ENCODE data around the gene EPB41.
"Not testable (repeated sequence)": the region's sequence is repeated elsewhere in the genome, so short reads cannot be mapped to it uniquely, and the experiment has no call there.

Gene EPB41

DNA sequence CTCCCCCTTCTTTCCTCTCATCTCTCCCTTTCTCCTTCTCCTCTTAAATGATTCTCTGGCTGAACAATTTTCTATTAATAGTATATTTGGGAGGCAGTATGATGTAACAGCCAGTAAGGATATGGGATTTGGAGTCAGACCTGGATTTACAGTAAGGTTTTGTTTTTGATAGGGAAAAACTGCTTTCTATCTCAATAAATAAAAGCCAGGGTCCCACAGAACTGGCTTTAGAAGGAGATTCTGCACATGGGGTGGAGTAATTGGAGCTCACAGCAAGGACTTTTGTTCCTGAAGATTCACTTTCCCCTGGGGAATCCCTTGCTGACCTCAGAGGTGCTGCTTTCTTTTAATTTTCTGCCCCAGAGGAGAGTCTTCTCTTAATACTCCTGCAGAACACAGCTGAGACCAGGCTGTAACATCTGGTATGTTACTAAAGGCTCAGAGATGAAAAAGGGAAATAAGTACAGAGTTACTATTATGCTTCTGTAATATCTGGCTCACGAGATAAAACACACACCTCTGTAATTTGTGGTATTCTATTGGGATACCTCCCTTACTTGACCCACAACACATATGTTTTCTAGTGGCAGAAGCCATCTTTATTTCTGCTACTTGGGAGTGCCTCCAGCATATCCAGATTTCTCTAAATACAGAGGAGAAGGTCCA, 13.4 kb downstream of the EPB41 start:
- no peak for DNase-seq

DNA sequence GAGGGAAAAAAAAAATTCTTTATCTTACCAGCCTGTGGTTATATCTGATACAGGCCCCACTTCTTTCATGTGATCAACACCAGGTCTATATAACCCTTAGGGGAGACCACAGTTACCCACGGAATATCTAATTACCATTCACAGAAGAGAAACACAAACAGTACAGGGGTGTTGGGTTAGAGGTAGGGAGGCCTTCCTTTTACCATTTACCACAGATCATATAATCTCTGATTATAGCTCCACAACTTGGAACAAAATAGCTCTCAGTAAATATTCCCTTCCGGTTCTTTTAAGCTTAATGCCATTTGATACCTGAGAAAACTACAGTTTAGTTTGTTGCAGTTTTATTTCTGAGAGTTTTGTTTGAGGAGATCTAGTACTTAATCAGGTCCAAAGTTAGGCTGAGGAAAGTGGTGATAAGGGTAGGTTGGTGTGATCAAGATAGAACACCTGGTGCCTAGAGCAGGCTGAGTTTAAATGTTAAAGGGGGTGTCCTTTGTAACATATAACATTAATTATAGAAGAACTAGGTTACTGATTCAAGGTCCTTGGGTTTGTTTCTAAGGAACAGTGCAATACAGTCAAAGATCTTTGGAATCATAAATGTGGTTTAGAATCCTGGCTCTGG, 14.1 kb downstream of the EPB41 start:
- DNase-seq, result no peak

DNA sequence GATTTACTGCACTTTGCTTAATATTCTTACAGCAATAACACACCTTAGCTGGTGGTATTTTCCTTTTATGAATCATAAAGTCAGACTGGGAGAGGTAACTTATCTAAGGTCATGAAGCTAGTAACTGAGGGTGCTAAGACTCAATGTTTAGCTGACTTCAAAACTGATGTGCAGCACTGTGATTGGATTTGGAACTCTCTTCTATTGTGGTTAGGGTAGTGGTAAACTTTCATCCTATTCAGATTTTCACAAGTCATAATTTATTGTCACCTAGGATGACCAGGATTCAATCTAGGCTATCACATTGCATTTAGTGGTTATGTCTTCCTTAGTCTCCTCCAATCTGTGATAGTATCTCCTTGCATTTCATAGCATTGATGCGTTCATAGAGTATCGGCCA, 18.9 kb downstream of the EPB41 start:
- DNase-seq, result no peak

DNA sequence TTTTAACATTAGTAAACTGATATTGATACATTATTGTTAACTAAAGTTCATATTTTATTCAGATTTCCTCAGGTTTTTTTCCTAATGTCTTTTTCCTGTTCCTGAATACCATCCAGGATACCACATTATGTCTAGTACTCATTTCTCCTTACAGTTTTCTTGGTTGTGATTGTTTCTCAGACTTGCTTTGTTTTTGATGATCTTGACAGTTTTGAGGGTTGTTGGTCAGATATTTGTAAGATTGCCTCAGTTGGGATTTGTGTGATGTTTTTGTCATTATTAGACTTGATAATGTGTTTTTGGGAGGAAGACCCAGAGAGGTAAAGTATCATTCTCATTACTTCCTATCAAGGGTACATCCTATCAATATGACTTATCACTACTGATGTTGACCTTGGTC, 19.5 kb downstream of the EPB41 start:
- DNase-seq, result no peak

DNA sequence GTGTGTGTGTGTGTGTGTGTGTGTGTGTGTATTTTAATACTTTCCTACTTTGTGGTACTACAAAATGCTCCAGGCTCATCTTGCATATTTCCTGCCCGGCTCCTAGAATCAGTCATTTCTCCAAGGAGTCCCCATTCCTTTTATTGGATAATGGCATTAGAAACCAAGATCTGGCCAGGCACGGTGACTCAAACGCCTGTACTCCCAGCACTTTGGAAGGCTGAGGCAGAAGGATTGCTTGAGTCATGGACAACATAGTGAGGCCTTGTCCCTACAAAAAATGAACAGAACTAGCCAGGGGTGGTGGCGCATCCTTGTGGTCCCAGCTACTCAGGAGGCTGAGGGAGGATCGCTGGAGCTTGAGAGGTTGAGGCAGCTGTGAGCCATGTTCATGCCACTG, 20.3 kb downstream of the EPB41 start:
- no peak for DNase-seq

DNA sequence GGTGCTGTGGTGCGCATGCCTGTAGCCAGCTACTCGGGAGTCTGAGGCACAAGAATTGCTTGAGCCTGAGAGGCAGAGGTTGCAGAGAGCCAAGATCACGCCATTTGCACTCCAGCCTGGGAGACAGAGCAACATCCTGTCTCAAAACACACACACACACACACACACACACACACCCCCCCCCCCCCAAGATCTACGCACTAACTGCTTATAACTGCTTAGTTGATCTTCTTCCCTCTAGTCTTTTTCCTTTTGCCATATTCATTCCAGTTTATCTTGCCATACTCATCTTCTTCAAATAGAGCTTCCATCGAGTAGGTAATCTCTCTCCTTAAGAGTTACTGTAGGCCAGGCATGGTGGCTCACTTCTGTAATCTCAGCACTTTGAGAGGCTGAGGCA, 20.9 kb downstream of the EPB41 start:
- DNase-seq, result no peak

DNA sequence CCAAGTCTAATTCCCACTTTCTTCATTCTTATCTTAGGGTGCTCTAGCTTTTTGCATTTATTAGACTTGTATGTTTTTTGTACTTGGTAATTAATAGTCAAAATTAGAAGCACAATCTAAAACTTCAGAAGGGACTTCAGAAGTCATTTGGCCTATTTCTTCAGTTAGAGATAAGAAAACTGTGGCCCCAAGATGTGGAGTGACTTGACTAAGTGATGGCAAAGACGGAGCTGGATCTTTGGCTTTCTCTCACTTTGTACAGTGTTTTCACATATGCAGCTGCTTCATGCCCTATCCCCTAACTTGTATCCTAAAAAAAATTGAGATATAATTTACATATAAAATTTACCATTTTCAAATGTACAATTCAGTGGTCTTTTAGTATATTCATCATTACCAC, 21.7 kb downstream of the EPB41 start:
- no peak for DNase-seq

DNA sequence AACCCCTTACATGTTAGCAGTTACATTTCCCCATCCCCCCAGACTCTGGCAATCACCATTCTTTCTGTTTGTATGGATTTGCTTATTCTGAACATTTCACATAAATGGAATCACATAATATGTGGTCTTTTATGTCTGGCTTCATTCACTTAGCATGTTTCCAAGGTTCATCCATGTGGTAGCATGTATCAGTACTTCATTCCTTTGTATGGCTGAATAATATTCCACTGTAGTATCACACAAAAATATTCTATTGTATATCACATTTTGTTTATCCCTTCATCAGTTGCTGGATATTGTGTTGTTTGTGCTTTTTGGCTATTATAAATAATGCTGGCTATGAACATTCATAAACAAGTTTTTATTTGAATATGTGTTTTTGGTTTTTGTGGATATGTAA, 22.2 kb downstream of the EPB41 start:
- no peak for DNase-seq

DNA sequence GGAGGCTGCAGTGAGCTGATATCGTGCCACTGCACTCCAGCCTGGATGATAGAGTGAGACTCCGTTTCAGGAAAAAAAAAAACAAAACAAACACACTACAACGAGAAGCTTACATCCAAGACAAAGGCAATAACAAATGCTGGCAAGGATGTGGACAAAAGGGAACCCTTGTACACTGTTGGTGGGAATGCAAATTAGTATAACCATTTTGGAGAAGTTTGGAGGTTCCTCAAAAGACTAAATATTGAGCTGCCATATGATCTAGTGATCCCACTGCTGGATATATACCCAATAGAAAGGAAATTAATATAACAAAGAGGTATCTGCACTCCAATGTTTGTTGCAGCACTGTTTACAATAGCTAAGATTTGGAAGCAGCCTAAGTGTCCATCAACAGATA, 29.2 kb downstream of the EPB41 start:
- DNase-seq, result not testable (repeated sequence)

DNA sequence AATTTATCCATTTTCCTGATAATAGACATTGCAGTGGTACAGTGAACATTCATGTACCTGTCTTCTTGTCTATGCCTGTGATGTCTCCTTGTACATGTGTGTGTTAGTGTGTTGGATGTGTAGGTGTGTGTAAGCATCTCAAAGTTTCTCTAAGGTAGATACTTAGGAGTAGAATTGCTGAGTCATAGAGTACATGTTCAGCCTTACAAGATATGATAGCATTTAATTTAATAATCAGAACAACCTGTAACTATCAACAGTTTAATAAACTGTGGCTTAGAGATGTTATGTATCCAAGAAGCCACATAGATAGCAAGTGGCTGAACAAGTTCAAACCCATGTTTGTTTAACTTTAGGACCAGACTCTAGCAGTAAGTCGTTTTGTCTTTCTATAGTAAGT, 35.6 kb downstream of the EPB41 start:
- DNase-seq, result no peak

DNA sequence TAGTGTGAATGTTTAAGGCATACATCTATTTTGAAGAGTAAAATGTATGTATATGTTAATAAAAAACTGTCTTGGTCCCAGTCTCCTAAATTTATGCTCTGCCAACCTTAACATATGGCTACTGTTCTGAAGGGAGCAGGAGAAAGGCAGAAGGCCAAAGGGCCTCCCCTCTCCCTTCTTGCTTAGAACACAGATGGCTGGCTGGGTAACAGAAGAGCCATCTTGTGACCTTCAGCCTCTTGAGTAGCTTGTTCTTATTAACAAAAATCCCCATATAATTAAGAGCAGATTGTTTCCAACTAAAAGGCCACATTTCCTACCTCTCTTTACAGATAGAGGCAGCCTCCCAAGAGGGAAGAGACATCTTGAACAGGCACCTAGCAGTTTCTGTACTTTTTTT, 36.1 kb downstream of the EPB41 start:
- no peak for DNase-seq

DNA sequence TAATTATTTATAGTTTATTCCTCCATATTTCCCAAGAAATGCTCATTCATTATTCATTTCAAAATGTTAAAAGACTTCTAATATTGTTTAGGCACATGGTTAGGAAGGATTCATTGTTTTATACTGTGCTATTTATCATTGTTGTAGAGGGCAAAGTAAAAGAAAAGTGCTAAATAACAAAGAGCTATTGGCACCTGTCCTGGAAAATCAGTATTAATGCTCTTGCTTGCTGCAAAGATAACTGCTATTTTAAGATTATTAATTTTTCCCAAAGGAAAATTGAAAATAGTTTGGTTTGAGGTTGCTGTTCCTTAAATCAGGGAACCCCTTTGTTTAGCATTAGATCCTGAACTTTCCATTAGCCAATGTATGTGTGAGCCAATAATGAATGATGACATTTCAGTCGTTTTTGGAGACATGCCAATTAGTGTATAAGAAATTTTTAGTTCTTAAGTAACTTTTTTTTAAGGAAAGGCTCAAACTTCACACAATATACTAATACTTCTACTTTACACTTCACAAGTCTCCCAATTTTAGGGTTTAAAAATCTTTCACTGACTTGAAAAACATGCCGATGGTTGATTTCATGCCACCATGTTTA, 39.9 kb downstream of the EPB41 start:
- no peak for DNase-seq

DNA sequence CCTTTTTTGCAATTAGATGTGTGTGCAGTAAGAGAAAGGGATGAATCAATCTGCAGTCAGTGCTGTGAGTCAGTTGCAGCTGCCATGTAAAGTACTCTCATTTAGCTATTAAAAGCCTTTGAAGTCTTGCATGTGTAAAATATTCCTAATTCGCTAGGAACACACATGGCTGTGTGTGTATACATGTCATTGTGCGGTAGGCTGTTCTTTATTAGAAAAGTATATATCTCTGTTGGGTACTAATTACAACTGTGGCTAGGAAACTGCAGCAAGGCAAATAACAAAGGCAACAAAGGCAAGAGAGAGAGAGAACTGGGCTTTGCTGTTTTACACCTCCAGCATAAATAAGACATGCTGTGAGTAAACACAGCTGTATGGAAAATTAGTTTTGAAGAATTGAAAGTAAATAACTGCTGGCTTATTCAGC, 41.7 kb downstream of the EPB41 start:
- DNase-seq, result no peak

DNA sequence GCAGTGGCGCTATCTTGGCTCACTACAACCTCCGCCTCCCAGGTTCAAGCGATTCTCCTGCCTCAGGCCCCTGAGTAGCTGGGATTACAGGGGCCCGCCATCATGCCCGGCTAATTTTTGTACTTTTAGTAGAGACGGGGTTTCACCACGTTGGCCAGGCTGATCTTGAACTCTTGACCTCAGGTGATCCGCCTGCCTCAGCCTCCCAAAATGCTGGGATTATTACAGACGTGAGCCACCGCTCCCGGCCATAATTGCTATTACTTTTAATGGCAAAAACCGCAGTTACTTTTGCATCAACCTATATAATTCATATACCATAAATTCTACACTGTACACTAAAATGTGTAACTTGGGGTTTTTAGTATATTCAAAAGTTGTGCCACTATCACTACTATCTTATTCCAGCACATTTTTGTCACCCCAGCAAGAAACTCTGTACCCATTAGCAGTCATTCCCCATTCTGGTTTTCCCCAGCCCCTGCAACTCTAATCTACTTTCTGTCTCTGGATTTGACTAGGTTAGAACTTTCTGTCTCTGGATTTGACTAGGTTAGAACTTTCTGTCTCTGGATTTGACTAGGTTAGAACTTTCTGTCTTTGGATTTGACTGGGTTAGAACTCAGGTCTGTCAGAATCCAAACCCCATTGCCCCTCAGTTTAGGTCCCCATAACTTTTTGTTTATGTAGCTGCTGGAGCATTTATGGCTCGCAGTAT, 47.9 kb downstream of the EPB41 start:
- not testable (repeated sequence) for DNase-seq

DNA sequence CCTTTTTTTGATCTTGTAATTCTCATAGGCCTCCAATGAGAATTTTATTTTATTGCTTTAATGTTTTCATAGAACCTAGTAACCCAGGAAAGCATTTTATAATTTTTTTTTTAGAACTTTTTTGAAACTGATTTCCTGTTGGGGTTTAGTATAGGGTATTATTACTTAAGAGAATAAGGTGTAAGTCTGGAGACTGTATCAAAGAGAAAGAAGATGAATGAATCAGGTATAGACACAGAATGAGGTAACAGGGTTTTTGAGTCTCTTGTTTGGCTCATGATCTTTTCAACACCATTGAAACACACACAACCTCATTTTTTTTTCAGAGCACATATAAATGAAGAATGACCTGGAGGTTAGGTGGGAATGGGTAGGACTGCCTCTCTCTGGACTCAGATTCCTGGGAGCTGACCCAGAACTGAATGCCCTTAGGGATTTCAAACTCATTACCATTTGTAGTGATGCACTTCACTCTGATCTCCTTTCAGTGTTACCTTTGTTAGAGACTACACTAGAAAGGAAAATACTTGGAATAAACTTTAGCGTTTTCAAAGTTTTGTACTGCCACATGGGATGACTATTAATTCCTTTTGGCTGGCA, 51.0 kb downstream of the EPB41 start:
- no peak for DNase-seq

DNA sequence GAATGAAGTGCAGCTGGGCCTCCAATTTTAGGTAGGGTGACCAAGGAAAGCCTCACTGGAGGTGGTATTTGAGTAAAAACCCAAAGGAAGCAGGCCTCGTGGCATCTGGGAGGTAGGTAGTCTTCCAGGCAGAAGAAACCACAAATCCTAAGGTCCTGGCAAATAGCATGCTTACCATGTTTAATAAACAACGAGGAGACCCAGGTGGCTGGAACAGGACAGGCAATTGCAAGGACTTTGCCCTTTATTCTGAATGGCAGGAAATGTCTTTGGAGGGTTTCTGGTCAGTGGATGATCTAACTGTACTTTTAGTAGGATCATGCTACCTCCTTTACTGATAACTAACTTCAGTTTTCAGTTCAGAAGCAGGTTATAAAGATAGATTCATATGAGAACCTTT, 52.2 kb downstream of the EPB41 start:
- no peak for DNase-seq

DNA sequence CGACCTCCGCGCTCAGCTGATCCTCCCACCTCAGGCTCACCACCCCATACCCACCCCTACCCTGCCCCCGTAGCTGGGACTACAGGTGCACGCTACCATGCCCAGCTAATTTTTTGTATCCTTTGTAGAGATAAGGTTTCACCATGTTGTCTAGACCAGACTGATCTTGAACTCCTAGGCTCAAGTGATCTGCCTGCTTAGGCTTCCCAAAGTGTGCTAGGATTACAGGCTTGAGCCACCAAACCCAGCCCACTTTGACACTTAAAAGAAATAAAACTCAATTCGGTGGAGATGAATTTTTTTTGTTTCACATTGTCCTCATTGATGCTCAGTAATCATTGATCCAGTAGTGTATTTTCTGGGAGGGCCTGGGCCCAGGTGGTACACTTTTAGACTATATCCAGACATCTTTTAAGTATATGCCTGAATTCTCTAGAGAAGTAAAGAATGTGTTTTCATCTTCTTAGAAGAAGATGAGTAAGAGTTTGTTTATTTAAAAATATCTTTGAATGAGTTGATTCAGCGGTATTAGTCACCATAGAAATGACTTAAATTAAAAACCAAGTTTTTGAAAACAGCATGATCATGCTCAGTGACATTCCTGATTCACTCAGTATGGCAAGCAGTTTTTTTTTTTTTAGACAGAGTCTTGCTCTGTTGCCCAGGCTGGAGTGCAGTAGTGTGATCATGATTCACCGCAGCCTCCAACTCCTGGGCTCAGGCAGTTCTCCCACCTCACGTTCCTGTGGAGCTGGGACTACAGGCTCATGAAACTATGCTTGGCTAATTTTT, 57.8 kb downstream of the EPB41 start:
- no peak for DNase-seq

DNA sequence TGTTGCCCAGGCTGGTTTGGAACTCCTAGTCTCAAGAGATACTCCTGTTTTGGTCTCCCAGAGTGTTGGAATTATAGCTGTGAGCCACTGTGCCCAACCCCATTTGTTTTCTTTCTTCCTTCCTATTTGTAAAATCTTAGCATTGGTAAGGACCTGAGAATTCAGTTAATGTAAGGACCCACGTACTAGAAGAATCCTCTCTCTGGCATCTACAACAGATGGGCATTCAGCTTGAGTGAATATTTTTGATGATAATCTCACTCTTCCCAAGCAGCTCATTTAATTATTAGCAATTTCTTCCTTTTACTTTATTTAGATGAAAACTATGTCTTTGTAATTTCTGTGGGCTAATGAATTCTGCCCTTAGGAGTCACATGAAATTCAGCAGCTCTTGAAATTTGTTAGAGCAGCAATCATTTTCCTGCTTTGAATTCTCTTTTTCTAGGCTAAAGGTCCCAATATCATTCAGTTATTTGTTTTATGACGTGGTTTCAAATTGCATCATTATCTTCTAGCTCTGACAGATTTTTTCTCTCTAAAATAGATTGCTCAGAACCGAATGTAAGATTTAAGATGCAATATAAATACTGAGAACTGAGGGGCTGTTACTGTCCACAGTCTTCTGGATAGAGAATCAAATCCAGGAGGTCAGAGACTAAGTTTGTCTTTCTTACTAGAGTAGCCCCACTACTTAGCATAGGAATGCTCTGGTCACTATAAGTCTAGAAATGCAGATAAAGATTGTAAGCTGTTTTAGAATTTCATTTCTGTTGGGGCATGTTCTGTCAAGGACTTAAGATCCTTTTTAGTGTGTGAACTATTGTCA, 59.4 kb downstream of the EPB41 start:
- no peak for DNase-seq

DNA sequence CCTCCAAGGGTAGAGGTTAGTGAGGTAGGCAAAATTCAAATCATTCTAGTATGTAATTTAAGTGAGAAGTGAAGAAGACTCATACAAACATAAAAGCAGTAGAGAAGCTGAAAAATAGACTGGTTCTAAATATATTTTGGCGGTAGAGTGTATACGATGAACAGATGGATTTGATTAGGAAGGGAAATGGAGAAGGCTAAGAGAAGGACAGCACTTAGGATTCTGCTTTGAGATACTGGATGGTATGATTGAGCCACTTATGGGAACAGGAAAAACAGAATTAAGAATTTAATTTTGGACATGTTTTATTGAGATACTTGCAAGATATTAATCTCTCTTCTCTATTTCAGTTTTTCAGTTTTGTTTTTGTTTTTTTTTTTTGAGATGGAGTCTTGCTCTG, 60.1 kb downstream of the EPB41 start:
- no peak for DNase-seq

DNA sequence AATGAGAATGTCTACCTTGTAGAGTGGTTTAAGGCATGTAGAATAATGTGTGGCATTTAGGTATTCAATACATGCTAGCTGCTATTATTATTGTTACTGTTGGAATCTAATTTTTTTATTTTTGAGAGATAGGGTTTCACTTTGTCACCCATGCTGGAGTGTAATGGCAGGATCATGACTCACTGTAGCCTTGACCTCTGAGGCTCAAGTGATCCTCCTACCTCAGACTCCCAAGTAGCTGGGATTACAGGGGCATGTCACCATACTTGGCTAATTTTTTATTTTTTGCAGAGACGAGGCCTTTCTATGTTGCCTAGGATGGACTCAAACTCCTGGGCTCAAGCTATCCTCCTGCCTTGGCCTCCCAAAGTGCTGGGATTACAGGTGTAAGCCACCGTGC, 61.9 kb downstream of the EPB41 start:
- no peak for DNase-seq

DNA sequence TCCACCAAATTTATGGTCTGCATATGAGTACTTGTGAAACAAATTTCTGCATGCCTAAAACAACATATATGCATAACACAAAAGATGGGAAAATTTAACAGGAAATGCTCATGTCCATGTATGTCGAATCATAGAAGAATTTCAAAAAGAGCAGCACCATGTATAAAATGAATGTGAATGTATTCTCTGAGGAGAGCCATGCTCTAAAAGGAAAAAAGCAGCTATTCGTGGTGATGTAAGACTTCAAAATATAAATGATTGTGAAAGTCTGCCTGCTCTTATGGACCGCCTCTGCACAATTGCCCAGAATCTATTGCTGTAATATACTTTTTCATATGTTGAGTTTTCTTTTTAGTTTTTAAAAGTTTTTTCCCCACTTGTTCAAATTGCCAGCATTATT, 66.8 kb downstream of the EPB41 start:
- DNase-seq, result no peak

DNA sequence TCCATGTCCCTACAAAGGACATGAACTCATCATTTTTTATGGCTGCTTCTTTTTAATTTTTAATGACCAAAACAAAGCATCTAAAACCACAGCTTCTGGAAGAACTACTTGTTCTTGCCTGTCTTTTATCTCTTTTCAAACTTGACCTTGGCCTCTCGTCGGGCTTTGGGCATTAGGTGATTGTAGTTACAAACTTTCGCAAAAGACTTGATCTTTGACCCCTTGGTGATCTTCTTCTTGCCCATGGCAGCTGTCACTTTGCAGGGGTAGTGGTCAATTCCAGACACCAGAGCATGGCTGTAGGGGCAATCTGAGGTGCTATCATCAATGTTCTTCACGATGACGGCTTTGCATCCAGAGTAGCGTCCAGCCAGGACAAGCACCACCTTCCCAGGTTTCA, 67.8 kb downstream of the EPB41 start:
- no peak for DNase-seq

Data from activated CD8-positive, alpha-beta memory T cell treated with anti-CD3 and anti-CD28 coated beads, Interleukin-2, amount 50 U/mL, for 4 hours (primary cell).